Osteoblast (primary cell): ENCODE results near the gene REEP3. TPM values are rescaled to one million over a fixed set of nuclear protein-coding genes. Genes with fewer than 3 reads are reported as not detected.
"Not testable (repeated sequence)": the region's sequence is repeated elsewhere in the genome, so short reads cannot be mapped to it uniquely, and the experiment has no call there.

Source experiments
- DNase-seq: peaks from one replicate; pipeline ENCODE4 v3.0.0; 2011; ENCODE audit warnings: low spot score, mixed read lengths; ENCODE audit not compliant: insufficient read length; ENCODE audit errors: missing footprints
- H2AFZ ChIP-seq: 2 replicates; pipeline ENCODE4 v1.6.0; 2011; ENCODE audit warnings: mild to moderate bottlenecking, low read length
- H3K27ac ChIP-seq: 2 replicates; pipeline ENCODE4 v1.5.1; 2011; ENCODE audit warnings: mild to moderate bottlenecking, low read depth, low read length, moderate library complexity
- H3K27me3 ChIP-seq: 2 replicates; pipeline ENCODE4 v1.6.0; 2012; ENCODE audit warnings: mild to moderate bottlenecking, control low read depth, inconsistent platforms, low read length, moderate library complexity; ENCODE audit not compliant: insufficient read depth
- H3K36me3 ChIP-seq: 2 replicates; pipeline ENCODE4 v1.5.1; 2011; ENCODE audit warnings: mild to moderate bottlenecking, low read length, control low read depth, moderate library complexity; ENCODE audit not compliant: insufficient read depth
- H3K4me1 ChIP-seq: 2 replicates; pipeline ENCODE4 v1.5.1; 2011; ENCODE audit warnings: mild to moderate bottlenecking, low read length, control low read depth, moderate library complexity; ENCODE audit not compliant: insufficient read depth
- H3K4me2 ChIP-seq: 2 replicates; pipeline ENCODE4 v1.6.0; 2011; ENCODE audit warnings: mild to moderate bottlenecking, low read length; ENCODE audit not compliant: insufficient read depth
- H3K4me3 ChIP-seq: fragments of 200-600 bp; sonication (generic); 3 replicates; pipeline ENCODE4 v1.5.1; 2012; ENCODE audit warnings: mild to moderate bottlenecking, low read length, inconsistent platforms; ENCODE audit not compliant: insufficient read depth
- H3K79me2 ChIP-seq: 2 replicates; pipeline ENCODE4 v1.6.0; 2012; ENCODE audit warnings: mild to moderate bottlenecking, low read length, control low read depth, inconsistent platforms; ENCODE audit not compliant: insufficient read depth
- H3K9me3 ChIP-seq: 2 replicates; pipeline ENCODE4 v1.5.1; 2011; ENCODE audit warnings: low read depth, low read length, control low read depth
- H4K20me1 ChIP-seq: 2 replicates; pipeline ENCODE4 v1.6.0; 2012; ENCODE audit warnings: mild to moderate bottlenecking, low read length, control low read depth; ENCODE audit not compliant: insufficient read depth
- total RNA-seq: library from RNA; depleted of rRNA; stranded (reverse); fragments of >200 nt; gene quantifications from 2 replicates; pipeline ENCODE4 v1.2.3, GENCODE V29; 2012
- TF ChIP-seq, protein P1 (sequence below): IDR thresholded peaks from 2 replicates; pipeline ENCODE4 v1.5.1; 2011; ENCODE audit warnings: mild to moderate bottlenecking, low read depth, low read length, moderate library complexity; ENCODE audit errors: extremely low read depth

The REEP3 gene
- total RNA-seq, 1 donor = 71.3 TPM

DNA sequence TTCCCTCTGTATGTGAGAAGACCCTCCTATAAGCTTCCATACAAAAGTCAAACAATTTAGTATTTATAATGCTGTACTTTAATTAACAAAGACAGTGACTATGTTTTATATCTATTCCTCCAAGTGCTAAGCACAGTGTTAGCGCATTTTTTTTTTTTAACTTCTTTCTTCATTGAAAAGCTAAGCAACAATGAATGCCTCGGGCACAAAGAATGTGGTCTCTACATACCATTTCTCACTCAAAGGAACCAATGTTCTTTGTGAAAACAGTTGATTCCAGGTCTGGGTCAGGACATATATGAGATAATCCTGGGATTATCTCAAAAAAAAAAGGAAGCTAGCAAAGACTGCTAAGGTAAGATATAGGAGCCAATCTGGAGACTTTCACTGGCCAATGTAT lies 26.2 kb upstream of the REEP3 start:
- H3K79me2 ChIP-seq = peaks cover 73% of the 10 kb centered on the region
- no peak overlapping the region for H3K4me3 ChIP-seq
- DNase-seq = no peak

DNA sequence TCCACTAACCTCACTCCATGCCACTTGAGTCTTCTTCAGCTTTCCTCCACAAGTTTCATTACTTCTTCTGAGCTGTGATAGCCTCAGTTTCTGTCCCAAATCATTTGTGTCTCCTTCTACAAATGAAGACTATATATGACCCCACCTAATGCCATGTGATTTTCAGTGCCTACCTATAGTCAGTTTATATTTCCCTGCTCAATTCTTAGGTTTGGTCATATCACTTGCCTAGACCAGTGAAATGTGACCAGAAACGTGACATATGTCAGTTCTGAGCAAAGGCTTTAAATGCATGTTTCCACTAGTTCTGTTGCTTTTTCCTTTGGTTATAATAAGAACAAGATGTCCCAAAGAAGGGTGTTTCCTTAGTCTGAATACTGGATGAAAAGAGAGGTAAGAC lies 24.6 kb upstream of the REEP3 start:
- H4K20me1 ChIP-seq = peaks cover 17% of the 10 kb centered on the region
- H2AFZ ChIP-seq = no peak overlapping the region
- no peak for DNase-seq
- H3K36me3 ChIP-seq = no peaks in the 10 kb centered on the region
- no peak overlapping the region for H3K4me2 ChIP-seq
- no peaks in the 10 kb centered on the region for H3K9me3 ChIP-seq
- TF ChIP-seq, protein P1, sequence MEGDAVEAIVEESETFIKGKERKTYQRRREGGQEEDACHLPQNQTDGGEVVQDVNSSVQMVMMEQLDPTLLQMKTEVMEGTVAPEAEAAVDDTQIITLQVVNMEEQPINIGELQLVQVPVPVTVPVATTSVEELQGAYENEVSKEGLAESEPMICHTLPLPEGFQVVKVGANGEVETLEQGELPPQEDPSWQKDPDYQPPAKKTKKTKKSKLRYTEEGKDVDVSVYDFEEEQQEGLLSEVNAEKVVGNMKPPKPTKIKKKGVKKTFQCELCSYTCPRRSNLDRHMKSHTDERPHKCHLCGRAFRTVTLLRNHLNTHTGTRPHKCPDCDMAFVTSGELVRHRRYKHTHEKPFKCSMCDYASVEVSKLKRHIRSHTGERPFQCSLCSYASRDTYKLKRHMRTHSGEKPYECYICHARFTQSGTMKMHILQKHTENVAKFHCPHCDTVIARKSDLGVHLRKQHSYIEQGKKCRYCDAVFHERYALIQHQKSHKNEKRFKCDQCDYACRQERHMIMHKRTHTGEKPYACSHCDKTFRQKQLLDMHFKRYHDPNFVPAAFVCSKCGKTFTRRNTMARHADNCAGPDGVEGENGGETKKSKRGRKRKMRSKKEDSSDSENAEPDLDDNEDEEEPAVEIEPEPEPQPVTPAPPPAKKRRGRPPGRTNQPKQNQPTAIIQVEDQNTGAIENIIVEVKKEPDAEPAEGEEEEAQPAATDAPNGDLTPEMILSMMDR = no peak
- H3K27ac ChIP-seq = no peak overlapping the region
- no peaks in the 10 kb centered on the region for H3K27me3 ChIP-seq
- H3K79me2 ChIP-seq = peaks cover 77% of the 10 kb centered on the region
- H3K4me1 ChIP-seq = peaks cover 16% of the 10 kb centered on the region
- no peak overlapping the region for H3K4me3 ChIP-seq

More for the DNA sequence above, 26.2 kb upstream of the REEP3 start:
- H3K4me2 ChIP-seq = no peak overlapping the region
- H3K27ac ChIP-seq = no peak overlapping the region
- no peak overlapping the region for H2AFZ ChIP-seq
- no peaks in the 10 kb centered on the region for H3K27me3 ChIP-seq
- TF ChIP-seq, protein P1 = no peak
- peaks cover 23% of the 10 kb centered on the region for H3K4me1 ChIP-seq
- no peaks in the 10 kb centered on the region for H3K9me3 ChIP-seq
- no peaks in the 10 kb centered on the region for H3K36me3 ChIP-seq
- peaks cover 15% of the 10 kb centered on the region for H4K20me1 ChIP-seq

DNA sequence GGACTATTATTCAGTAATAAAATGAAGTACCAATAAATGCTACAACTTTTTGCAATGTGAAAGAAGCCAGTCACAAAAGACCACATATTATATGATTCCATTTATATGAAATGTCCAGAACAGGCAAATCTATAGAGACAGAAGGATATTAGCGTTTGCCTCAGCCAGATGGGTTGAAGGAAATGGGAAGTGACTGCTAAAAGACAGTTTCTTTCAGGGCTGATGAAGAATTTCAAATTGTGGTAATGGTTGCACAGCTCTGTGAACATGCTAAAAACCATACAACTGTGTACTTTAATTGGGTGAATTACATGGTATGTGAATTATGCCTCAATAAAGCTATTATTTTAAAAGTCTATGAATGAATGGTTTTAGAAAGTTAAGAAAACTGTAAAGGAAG lies 23.9 kb upstream of the REEP3 start:
- no peak for DNase-seq
- peaks cover 8% of the 10 kb centered on the region for H3K4me1 ChIP-seq
- no peaks in the 10 kb centered on the region for H3K27me3 ChIP-seq
- H3K9me3 ChIP-seq = no peaks in the 10 kb centered on the region
- no peaks in the 10 kb centered on the region for H3K36me3 ChIP-seq
- TF ChIP-seq, protein P1 = no peak
- no peak overlapping the region for H3K27ac ChIP-seq
- H3K79me2 ChIP-seq = peaks cover 85% of the 10 kb centered on the region
- H2AFZ ChIP-seq = no peak overlapping the region
- no peak overlapping the region for H3K4me3 ChIP-seq
- no peak overlapping the region for H3K4me2 ChIP-seq
- peaks cover 14% of the 10 kb centered on the region for H4K20me1 ChIP-seq

DNA sequence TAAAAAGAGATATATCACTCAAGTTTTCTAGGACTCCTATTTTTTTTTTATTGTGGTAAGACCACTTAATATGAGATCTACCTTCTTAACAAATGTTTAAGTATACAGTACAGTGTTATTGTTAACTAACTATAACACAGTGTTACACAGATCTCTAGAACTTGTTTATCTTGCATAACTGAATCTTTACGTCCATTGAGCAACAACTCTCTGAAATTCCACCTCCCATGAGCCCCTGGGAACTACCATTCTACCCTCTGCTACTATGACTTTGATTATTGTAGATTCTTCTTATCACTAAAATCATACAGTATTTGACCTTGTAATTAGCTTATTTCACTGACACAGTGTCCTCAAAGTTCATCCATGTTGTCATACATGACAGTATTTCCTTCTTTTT lies 22.5 kb upstream of the REEP3 start:
- DNase-seq = no peak
- no peaks in the 10 kb centered on the region for H3K27me3 ChIP-seq

DNA sequence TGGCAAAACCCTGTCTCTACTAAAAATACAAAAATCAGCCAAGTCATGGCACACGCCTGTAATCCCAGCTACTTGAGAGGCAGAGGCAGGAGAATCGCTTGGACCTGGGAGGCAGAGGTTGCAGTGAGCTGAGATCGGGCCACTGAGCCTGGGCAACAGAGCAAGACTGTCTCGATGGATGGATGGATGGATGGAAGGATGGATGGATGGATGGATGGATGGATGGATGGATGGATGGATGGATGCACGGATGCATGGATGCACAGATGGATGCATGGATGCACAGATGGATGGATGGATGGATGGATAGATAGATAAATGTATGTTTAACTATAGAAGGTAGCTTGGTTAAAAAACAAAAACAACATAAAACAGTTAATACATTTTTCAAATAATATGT lies 20.6 kb upstream of the REEP3 start:
- Histone ChIP-seq H4K20me1 (peaks cover 14% of the 10 kb centered on the region), H3K79me2 (peaks cover 89% of the 10 kb centered on the region)
- not testable (repeated sequence) for H3K9me3 ChIP-seq, H3K4me3 ChIP-seq, H2AFZ ChIP-seq, H3K27ac ChIP-seq, H3K4me2 ChIP-seq, DNase-seq, H3K36me3 ChIP-seq, H3K4me1 ChIP-seq, H3K27me3 ChIP-seq

More for the DNA sequence above, 22.5 kb upstream of the REEP3 start:
- Histone ChIP-seq H3K4me2 (no peak overlapping the region), H3K27ac (no peak overlapping the region), H2AFZ (no peak overlapping the region), H4K20me1 (peaks cover 14% of the 10 kb centered on the region), H3K4me1 (no peaks in the 10 kb centered on the region), H3K36me3 (no peaks in the 10 kb centered on the region), H3K9me3 (no peaks in the 10 kb centered on the region), H3K4me3 (no peak overlapping the region), H3K79me2 (peaks cover 86% of the 10 kb centered on the region)
- TF ChIP-seq, protein P1 = no peak
